RPMI7951 (cell line): ENCODE measurements around the gene MMP24. TPM values are rescaled to one million over a fixed set of nuclear protein-coding genes. Genes with fewer than 3 reads are reported as not detected.

ENCODE experiments used
- DNase-seq: peaks from one replicate; pipeline ENCODE4 v3.0.0-alpha.2; 2012; ENCODE audit warnings: low read depth
- total RNA-seq: library from RNA; depleted of rRNA; stranded (reverse); fragments of >200 nt; shearing (Covaris generic); gene quantifications from 2 replicates; pipeline ENCODE4 v1.2.3, GENCODE V29; 2014

Gene MMP24
- total RNA-seq, 1 experiment from 2014 or later = 0.96 TPM

- no peak for DNase-seq
Observed at GRCh38 chr20:35293303-35294292, 67.1 kb downstream of the MMP24 start.

GRCh38 chr20:35294293-35294685, 67.8 kb downstream of the MMP24 start:
- DNase-seq = no peak

GRCh38 chr20:35295058-35295457, 68.6 kb downstream of the MMP24 start:
- DNase-seq = no peak

DNA sequence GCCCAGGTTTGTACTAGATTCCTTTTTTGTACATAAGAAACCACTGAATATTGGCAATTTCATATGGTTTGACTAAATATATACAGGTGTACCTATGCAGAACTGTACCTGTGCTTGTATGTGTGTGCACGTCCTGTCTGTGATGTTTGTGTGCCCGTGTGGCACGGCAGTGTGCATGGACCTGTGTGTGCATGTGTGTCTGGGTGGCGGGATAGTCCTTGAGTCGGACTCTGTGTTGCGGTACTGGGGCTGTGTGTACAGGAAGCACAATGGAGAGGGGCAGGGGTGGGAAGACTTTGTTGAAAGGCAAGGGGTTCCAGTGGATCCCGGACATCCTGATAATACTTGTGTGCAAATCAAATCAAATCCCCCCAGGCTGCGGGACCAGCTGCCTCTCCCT, 69.2 kb downstream of the MMP24 start:
- no peak for DNase-seq

DNA sequence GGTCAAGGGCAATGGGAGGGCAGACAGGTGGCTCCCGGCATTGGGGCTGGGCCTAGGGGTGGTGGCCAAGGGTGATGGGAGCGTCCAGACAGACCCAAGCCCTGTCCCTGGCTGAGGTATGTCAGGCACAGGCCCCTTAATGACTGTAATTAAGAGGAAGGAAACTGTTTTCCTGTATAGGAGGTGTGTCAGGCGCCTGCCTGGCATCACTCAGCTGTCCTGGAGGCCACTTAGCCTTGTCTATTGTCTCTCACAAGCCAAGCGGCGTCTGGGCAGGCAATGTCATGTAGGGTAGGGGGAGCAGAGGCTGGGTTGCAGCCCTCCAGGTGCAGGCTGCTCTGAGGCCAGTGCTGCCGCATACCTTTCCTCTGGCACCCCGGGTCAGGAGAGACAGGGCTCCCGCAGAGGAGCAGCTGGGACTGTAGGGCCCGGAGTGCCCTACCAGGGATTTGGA, 69.6 kb downstream of the MMP24 start:
- DNase-seq = no peak

DNA sequence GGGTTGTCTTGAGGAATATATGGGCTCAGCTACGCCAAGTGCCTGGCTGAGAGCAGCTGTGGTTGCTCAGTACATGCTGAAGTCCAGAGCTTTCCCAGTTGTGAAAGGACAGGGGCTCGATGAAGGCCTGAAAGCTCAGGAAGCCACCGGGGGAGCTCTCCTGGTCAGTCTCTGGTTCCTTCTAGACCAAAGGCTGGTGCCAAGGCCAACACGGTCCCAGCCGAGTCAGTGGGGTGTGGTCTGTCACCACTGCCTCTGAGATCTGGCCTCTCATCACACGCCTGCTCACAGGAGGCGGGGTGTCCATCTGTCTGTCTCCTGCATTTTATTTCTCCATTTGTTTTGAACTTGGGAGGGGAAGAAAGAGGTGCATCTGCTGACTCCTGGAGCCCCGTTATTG, 70.7 kb downstream of the MMP24 start:
- peak; percentile 41 for DNase-seq

- no peak for DNase-seq
Observed at GRCh38 chr20:35297740-35298139, 71.2 kb downstream of the MMP24 start.

DNA sequence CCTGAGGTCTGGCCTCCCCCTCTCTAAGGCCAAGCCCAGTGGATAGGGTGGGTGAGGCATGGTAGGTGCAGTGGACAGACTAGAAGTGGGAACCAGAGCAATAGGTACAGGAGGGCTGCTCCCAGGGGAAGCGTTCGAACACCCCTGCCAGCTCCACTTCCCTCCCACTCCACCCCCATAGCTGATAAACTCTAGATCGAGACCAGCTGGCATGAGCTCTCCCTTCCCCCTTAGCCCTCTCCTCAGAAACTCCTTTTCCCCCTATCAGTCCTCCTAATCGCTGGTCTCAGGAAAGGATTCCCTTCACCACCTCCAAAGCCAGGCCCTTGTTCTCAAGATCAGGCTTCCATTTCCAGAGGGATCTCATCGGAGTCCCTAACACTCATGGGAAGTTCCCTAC, 71.8 kb downstream of the MMP24 start:
- no peak for DNase-seq

GRCh38 chr20:35299780-35300179, 73.3 kb downstream of the MMP24 start:
- no peak for DNase-seq

DNA sequence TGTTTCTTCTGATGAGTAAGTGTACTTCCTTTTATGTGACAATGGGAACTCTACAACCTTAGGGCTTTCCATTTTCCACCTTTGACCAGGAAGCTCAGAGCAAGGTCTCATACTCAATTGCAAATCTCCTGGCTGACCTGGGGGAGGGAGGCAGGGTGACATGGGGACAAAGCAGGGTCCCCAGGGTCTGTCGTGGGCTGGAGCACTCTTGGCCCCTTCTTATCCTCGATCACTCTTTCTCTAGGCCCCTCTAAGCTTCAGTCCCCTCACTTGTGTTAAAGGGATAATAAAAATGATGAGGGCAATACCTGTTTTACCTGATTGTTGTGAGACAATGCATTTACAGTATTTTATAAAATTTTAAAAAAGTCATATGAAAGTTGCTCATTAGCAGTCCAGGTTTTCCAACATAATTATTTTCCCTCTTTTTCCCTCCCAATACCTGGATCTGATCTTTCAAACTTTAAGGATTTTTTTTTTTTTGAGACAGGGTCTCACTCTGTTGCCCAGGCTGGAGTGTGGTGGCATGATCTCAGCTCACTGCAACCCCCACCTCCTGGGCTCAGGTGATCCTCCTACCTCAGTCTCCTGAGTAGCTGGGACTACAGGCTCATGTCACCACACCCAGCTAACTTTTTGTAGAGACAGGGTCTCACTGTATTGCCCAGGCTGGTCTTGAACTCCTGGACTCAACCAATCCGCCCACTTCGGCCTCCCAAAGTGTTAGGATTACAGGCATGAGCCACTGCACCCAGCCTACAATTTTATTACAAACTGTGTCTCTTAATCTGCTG, 74.2 kb downstream of the MMP24 start:
- no peak for DNase-seq

GRCh38 chr20:35301426-35301825, 74.9 kb downstream of the MMP24 start:
- DNase-seq = no peak

DNA sequence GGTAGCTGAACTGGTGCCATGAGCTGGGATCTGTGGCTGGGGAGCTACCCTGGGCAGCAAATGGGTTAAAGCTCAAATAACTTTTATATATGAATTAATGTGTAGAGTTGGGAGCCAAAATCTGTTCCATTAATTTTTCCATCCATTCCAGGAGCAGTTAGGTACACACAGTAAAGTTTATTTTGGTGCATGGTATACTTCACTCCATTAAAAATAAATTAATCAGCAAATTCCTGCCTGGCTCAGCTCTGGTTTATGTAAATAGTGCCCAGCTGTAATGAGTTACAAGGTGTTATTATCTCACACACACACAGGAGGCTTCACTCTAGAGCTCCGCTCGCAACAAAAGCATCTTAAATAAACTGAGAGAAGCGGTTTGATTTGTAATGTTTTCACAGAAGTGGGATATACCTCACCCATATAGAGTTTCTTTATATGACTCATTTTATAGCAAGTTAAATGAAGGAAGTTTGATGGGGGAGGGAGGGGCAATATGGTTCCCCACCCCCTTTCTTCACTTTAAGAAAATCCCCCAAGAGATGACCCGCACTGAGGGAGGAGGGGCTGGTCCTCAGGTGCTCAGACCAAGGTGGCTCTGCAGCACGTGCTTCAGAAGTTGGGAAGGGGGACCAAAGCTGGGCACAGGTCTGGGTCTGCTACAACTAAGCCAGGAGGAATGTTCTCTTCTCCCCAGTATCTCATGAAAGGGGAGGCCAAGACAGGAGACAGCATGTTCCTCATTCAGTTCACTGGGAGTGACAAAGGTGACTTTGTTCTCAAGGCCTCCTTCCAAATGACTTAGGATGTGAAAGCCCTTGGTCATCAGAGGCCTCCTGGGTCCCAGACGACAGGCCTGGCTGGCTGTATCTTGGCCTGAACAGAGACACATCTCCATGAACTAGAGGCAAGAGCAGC, 76.2 kb downstream of the MMP24 start:
- no peak for DNase-seq

DNA sequence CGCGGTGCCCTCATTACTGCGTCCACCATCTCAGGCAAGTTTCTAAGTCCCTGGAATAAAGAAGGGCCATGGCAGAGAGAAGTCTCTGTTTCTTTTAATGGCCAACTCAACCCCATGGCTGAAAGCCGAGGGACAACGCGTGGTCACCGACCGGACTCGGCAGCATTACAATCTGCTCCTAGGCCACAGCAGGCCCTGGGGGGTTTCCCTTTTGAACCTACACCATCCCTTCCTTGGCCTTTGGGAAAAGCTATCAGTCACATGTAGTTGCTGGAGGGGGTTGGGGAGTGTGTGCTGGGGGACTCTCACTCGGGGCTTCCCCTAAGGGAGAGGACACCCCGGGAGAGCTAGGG, 76.9 kb downstream of the MMP24 start:
- peak; percentile 61 for DNase-seq

DNA sequence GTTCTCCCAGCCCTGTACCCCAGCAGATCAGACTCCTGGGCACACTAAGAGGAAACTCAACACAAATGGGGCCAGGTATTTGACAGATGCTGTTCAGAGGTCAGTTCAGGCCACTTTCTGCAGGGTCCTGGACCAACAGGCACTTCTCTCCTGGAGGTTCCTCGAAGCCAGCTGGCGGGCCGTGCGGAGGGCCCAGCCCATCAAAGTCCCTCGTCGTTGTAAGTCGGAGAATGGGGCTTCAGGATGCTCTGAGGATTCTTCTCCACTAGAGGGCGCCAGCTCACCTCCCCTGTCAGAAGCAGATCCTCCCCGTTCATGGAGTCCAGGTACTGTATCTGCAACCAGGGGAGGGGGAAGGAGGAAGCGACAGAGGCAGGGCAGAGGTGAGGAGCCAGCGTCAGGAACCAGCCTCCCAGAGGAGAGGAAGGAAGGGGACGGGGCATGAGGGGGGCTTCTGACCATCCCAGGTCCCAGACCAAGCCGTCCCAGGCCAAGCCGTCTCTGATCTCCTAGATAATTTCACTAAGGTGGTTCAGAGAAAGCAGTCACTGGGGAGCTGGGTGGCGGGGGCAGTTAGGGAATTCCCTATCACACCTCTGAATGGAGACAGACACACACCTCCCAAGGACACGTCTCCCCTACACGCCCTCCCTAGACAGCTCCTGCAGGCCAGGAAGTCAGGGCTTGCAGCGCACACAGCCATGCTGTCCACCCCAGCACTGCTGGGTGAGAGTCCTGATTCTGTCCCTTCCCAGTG, 77.4 kb downstream of the MMP24 start:
- peak; percentile 93 for DNase-seq

GRCh38 chr20:35304956-35305355, 78.5 kb downstream of the MMP24 start:
- peak; percentile 61 for DNase-seq

DNA sequence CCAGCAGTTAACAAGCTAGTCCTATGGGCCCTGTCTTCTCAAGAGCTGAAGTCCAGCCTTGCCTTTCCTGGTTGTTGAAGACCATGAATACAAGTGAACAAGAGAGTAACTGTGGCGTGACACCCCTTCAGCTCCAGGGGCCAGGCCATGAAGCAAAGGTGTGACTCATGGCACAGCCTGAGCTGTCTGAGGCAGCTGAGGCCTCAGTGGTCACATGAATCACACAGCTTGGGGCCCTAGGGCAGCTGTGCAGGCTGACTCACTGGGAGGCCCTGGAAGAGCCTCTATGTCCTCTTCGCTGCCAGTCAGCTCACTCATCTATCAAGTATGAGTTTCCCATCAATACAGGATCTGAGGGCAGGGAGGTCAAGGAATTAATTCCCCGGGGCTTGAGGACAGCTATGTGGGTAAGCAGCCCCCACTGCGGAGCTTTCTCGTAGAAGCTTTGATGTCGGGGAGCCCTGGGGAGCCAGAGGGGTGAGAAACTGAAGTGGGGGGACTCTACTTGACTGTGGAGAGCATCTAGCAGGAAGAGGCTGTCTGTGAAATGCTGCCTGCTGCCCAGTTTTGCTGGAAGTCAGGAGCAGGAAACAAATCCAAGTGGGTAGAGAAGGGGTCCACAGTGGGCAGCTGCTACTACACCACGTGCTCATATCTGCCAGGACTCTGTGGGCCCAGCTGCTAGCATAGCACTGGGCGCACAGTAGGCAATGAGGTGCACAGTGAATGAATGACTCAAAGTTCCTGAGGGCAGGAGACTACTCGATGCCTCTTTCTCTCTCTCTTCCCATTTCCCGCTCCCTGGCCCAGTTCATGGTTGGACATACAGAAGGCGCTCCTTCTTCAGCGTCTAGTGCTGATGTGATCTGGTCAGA, 79.4 kb downstream of the MMP24 start:
- peak; percentile 100 for DNase-seq

DNA sequence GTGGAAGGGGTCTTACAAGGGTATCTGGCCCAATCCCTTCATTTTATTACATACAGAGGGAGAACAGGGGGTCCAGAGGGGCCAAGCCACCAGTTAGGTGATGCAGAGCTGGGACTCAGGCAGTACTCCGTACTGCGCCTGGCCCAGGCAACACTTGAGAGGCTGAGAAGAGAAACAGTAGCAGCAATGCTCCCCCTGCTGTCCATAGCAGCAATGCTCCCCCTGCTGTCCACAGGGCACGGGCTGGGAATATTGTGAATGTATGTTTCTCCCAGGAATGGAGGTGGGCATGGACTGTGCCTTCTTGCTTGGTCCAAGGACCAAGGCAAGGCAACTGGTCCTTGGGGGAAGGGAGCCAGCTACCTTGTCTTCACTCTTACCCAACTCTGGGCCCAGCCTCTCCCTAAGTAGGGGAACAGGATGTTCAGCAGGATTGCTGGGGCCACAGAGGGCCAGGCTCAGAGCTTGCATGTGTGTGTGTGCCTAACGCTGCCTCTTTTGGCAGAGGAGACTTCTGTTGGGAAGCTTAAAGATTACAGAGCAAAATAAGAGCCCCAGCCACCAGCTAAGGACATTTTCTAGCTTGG, 80.5 kb downstream of the MMP24 start:
- DNase-seq = peak; percentile 89

GRCh38 chr20:35307666-35308653, 81.5 kb downstream of the MMP24 start:
- peak; percentile 95 for DNase-seq
